ENCODE data around the gene UCHL3.

The UCHL3 gene

DNA sequence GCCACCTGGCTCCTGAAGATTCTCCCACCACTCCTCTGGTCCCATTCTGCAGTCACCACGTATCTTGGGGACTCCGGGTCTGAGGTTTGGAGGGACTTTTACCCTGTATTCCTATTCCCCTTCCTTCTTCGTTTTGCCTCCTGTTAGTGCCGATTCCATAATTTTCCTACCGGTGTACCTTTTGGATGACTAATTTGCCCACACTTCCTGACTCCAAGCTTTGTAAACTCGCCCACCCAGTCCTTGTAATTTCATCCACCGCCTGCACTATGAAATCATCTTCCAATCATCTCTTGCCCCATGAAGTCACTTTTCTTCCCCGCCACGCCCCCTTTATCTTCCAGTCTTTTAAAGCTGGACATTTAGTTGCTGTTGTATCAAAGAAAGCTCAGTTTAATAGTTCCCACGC is 572 bp downstream of the UCHL3 start:
- no peaks in the 10 kb centered on the region for H3K9me3 ChIP-seq (ENCODE audit: control insufficient read depth in 1 of 2, low read length in 2 of 2)
- no peak overlapping the region for H3K27ac ChIP-seq (ENCODE audit: low read depth, low read length)
- H3K4me3 ChIP-seq (ENCODE audit: low read depth in 1 of 2, low read length in 2 of 2), result peak overlapping the region; percentile 91 to 94
- peak overlapping the region; percentile 76 to 88 for H3K9ac ChIP-seq (ENCODE audit: low read depth in 1 of 2, low read length in 2 of 2)
- H3K36me3 ChIP-seq (ENCODE audit: control insufficient read depth in 1 of 2, insufficient read depth in 2 of 2, low read length in 2 of 2), result peaks cover 0 to 17% of the 10 kb centered on the region in 2 donors
- peaks cover 7 to 11% of the 10 kb centered on the region in 2 donors for H3K4me1 ChIP-seq (ENCODE audit: control insufficient read depth in 1 of 2, insufficient read depth in 2 of 2, low read length in 2 of 2)
- no peaks in the 10 kb centered on the region for H3K27me3 ChIP-seq (ENCODE audit: control insufficient read depth in 1 of 2, insufficient read depth in 2 of 2, low read length in 2 of 2)

DNA sequence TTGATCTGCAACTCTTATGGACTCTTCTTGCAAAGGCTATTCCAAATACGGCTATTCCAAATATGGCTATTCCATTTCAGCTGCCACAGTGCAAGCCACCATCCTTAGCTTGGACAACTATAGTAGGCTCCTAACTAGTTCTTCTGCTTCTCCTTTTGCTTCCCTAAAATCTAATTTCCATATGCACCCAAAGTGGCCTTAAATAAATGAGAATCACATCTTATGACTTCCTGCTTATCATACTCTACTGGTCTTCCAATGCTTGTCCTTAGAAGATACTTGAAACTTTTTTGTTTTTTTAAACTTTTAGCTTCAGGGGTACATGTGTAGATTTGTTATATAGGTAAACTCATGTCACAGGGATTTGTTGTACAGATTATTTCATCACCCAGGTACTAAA is 4.9 kb downstream of the UCHL3 start:
- Histone ChIP-seq H3K36me3 (ENCODE audit: control insufficient read depth in 1 of 2, insufficient read depth in 2 of 2, low read length in 2 of 2) (peaks cover 0 to 18% of the 10 kb centered on the region in 2 donors), H3K9me3 (ENCODE audit: control insufficient read depth in 1 of 2, low read length in 2 of 2) (no peaks in the 10 kb centered on the region), H3K27ac (ENCODE audit: low read depth, low read length) (no peak overlapping the region), H3K4me3 (ENCODE audit: low read depth in 1 of 2, low read length in 2 of 2) (no peak overlapping the region), H3K27me3 (ENCODE audit: control insufficient read depth in 1 of 2, insufficient read depth in 2 of 2, low read length in 2 of 2) (no peaks in the 10 kb centered on the region), H3K4me1 (ENCODE audit: control insufficient read depth in 1 of 2, insufficient read depth in 2 of 2, low read length in 2 of 2) (peaks cover 7 to 11% of the 10 kb centered on the region in 2 donors), H3K9ac (ENCODE audit: low read depth in 1 of 2, low read length in 2 of 2) (no peak overlapping the region)

DNA sequence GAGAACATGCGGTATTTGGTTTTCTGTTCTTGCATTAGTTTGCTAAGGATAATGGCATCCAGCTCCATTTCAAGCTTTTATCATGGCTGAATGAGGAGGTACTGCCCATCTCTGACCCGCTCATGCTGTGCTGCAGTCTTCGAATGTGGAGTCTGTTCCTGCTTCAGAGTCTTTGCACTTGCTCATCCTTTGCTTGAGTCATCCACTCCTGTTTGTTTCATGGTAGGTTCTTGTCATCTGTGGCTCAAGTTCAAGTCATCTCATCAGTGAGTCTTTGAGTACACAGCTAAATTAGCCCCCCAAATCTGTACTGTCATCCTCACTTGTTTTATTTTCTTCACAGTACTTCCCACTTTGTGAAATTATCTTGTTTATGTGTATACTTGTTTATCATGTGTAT is 5.4 kb downstream of the UCHL3 start:
- H3K36me3 ChIP-seq (ENCODE audit: control insufficient read depth in 1 of 2, insufficient read depth in 2 of 2, low read length in 2 of 2), result peaks cover 0 to 18% of the 10 kb centered on the region in 2 donors
- no peaks in the 10 kb centered on the region for H3K27me3 ChIP-seq (ENCODE audit: control insufficient read depth in 1 of 2, insufficient read depth in 2 of 2, low read length in 2 of 2)
- H3K9ac ChIP-seq (ENCODE audit: low read depth in 1 of 2, low read length in 2 of 2), result no peak overlapping the region
- H3K4me1 ChIP-seq (ENCODE audit: control insufficient read depth in 1 of 2, insufficient read depth in 2 of 2, low read length in 2 of 2), result peaks cover 7 to 11% of the 10 kb centered on the region in 2 donors
- H3K27ac ChIP-seq (ENCODE audit: low read depth, low read length), result no peak overlapping the region
- no peaks in the 10 kb centered on the region for H3K9me3 ChIP-seq (ENCODE audit: control insufficient read depth in 1 of 2, low read length in 2 of 2)
- no peak overlapping the region for H3K4me3 ChIP-seq (ENCODE audit: low read depth in 1 of 2, low read length in 2 of 2)

DNA sequence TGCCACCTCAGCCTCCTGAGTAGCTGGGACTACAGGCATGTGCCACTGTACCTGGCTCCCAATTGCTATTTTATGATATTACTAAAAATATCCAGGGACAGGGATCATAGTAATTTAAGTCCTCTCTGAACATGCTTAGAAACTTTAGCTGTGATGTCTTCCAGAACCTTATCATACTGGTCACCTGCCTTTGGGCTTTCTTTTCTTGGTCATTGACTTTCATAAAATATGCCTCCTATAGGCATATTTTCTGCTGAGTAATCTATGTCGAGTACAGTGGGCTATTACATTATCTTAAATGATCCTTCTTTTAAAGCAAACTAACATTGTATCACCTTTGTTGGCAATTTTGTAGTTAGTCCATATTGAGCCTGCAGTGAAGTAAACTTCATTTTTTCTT is 6.2 kb downstream of the UCHL3 start:
- Histone ChIP-seq H3K4me3 (ENCODE audit: low read depth in 1 of 2, low read length in 2 of 2) (no peak overlapping the region), H3K36me3 (ENCODE audit: control insufficient read depth in 1 of 2, insufficient read depth in 2 of 2, low read length in 2 of 2) (peaks cover 0 to 19% of the 10 kb centered on the region in 2 donors)

DNA sequence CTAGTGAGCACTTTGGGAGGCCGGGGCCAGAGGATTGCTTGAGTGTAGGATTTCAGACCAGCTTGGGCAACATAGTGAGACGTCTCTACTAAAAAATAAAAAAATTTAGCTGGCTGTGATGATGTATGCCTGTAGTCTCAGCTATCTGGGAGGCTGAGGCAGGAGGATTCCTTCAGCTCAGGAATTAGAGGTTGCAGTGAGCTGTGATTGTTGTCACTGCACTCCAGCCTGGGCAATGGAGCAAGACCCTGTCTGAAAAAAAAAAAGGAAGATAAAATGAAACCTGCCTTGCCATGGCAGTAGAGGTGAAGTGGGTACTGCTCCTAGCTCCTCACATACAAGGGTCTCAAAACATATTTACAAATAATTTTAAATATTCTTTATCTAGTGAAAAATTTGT is 7.4 kb downstream of the UCHL3 start:
- Histone ChIP-seq H3K9ac (ENCODE audit: low read depth in 1 of 2, low read length in 2 of 2) (no peak overlapping the region), H3K9me3 (ENCODE audit: control insufficient read depth in 1 of 2, low read length in 2 of 2) (no peaks in the 10 kb centered on the region)

More for the DNA sequence above, 6.2 kb downstream of the UCHL3 start:
- Histone ChIP-seq H3K9me3 (ENCODE audit: control insufficient read depth in 1 of 2, low read length in 2 of 2) (no peaks in the 10 kb centered on the region), H3K27me3 (ENCODE audit: control insufficient read depth in 1 of 2, insufficient read depth in 2 of 2, low read length in 2 of 2) (no peaks in the 10 kb centered on the region), H3K4me1 (ENCODE audit: control insufficient read depth in 1 of 2, insufficient read depth in 2 of 2, low read length in 2 of 2) (peaks cover 3 to 7% of the 10 kb centered on the region in 2 donors), H3K9ac (ENCODE audit: low read depth in 1 of 2, low read length in 2 of 2) (no peak overlapping the region), H3K27ac (ENCODE audit: low read depth, low read length) (no peak overlapping the region)

DNA sequence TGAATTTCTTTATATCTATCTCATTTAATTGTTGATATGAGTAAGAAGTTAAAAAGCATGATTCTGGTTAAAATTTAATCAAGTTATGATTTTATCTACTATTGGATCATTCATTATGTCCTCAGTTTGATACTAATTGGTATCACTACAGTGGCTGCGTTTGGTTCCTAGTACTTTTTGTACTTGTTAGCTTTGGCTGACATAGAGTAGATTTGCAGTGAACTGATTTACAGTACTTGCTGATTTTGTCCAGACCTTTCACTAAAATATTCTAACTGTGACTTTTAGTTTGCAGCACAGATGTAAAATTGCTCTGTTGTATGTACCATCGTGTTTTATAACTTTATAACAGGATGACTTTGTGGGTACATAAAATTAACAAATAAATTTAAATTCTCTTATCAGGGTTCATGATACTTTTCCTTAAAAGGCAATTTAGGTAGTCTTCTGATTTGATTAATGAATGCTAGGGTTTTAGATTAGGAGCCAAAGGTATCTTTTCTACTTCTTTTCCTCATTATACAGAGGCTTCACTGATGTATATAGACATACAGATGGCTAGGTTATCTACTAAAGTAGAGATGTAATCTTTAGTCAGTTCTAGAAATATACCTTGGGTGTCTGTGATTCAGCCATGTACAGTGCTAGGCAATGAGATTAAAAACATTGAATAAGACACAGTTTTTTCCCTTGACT is 8.7 kb downstream of the UCHL3 start:
- H3K27ac ChIP-seq (ENCODE audit: low read depth, low read length), result no peak overlapping the region

More for the DNA sequence above, 7.4 kb downstream of the UCHL3 start:
- Histone ChIP-seq H3K4me1 (ENCODE audit: control insufficient read depth in 1 of 2, insufficient read depth in 2 of 2, low read length in 2 of 2) (peaks cover 0 to 5% of the 10 kb centered on the region in 2 donors), H3K36me3 (ENCODE audit: control insufficient read depth in 1 of 2, insufficient read depth in 2 of 2, low read length in 2 of 2) (peaks cover 0 to 21% of the 10 kb centered on the region in 2 donors), H3K4me3 (ENCODE audit: low read depth in 1 of 2, low read length in 2 of 2) (no peak overlapping the region), H3K27me3 (ENCODE audit: control insufficient read depth in 1 of 2, insufficient read depth in 2 of 2, low read length in 2 of 2) (no peaks in the 10 kb centered on the region), H3K27ac (ENCODE audit: low read depth, low read length) (no peak overlapping the region)

DNA sequence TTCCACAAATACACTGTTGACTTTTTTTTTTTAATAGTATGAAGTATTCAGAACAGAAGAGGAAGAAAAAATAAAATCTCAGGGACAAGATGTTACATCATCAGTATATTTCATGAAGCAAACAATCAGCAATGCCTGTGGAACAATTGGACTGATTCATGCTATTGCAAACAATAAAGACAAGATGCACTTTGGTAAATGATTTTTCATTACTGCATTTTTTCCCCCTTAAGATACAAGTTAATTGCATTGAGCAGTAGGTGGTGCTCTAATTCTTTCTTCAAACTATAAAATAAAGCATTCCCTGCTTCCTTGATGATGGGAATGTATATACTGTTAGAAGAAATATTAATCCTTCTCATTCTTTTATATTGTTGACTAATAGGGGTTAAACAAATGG is 17.1 kb downstream of the UCHL3 start:
- Histone ChIP-seq H3K4me1 (ENCODE audit: control insufficient read depth in 1 of 2, insufficient read depth in 2 of 2, low read length in 2 of 2) (no peaks in the 10 kb centered on the region), H3K27me3 (ENCODE audit: control insufficient read depth in 1 of 2, insufficient read depth in 2 of 2, low read length in 2 of 2) (no peaks in the 10 kb centered on the region), H3K4me3 (ENCODE audit: low read depth in 1 of 2, low read length in 2 of 2) (no peak overlapping the region), H3K9me3 (ENCODE audit: control insufficient read depth in 1 of 2, low read length in 2 of 2) (no peaks in the 10 kb centered on the region), H3K9ac (ENCODE audit: low read depth in 1 of 2, low read length in 2 of 2) (no peak overlapping the region), H3K36me3 (ENCODE audit: control insufficient read depth in 1 of 2, insufficient read depth in 2 of 2, low read length in 2 of 2) (peaks cover 3 to 39% of the 10 kb centered on the region in 2 donors), H3K27ac (ENCODE audit: low read depth, low read length) (no peak overlapping the region)

More for the DNA sequence above, 8.7 kb downstream of the UCHL3 start:
- no peaks in the 10 kb centered on the region for H3K27me3 ChIP-seq (ENCODE audit: control insufficient read depth in 1 of 2, insufficient read depth in 2 of 2, low read length in 2 of 2)
- H3K4me3 ChIP-seq (ENCODE audit: low read depth in 1 of 2, low read length in 2 of 2), result no peak overlapping the region
- H3K36me3 ChIP-seq (ENCODE audit: control insufficient read depth in 1 of 2, insufficient read depth in 2 of 2, low read length in 2 of 2), result peaks cover 0 to 26% of the 10 kb centered on the region in 2 donors
- no peaks in the 10 kb centered on the region for H3K9me3 ChIP-seq (ENCODE audit: control insufficient read depth in 1 of 2, low read length in 2 of 2)
- no peaks in the 10 kb centered on the region for H3K4me1 ChIP-seq (ENCODE audit: control insufficient read depth in 1 of 2, insufficient read depth in 2 of 2, low read length in 2 of 2)
- no peak overlapping the region for H3K9ac ChIP-seq (ENCODE audit: low read depth in 1 of 2, low read length in 2 of 2)

DNA sequence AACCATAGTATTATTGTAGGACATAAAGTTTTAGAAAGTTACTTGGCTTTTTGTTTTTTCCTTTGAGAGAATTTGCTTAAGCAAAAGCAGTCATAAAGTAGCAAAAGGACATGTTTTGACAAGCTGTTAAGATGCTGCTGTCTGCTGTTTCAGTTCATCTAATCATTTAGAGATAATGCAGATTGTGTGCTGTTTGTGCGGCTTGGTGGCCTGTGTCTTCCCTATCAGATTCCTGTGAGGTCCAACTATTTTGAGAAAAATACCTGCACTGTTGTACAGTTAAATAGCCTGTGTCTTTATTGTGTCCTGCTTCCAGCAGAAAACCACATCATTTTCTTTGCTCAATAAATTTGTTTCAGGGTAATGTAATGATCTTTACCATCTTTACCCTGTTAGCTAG is 20.0 kb downstream of the UCHL3 start:
- Histone ChIP-seq H3K27me3 (ENCODE audit: control insufficient read depth in 1 of 2, insufficient read depth in 2 of 2, low read length in 2 of 2) (no peaks in the 10 kb centered on the region), H3K4me3 (ENCODE audit: low read depth in 1 of 2, low read length in 2 of 2) (no peak overlapping the region), H3K9ac (ENCODE audit: low read depth in 1 of 2, low read length in 2 of 2) (no peak overlapping the region), H3K4me1 (ENCODE audit: control insufficient read depth in 1 of 2, insufficient read depth in 2 of 2, low read length in 2 of 2) (no peaks in the 10 kb centered on the region), H3K27ac (ENCODE audit: low read depth, low read length) (no peak overlapping the region), H3K9me3 (ENCODE audit: control insufficient read depth in 1 of 2, low read length in 2 of 2) (no peaks in the 10 kb centered on the region), H3K36me3 (ENCODE audit: control insufficient read depth in 1 of 2, insufficient read depth in 2 of 2, low read length in 2 of 2) (peaks cover 14 to 39% of the 10 kb centered on the region in 2 donors)

DNA sequence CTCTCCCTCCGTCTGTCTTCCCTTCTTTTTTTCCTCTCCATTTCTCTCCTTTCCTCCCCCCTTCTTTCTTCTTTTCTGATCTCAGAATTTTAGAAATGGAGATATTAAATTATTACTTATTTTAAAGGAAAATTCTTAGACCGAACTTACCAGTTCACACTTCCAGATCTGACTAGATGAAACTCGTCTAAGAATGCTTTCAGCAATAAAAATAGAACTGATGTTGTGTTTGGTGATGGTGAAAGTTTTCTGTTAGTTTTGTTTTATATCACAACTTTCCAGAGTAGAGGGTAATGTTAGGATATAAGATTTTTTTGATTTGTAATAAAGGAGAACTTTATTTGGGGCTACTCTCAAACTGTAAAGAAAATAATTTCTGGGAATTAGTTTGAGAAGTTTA is 29.9 kb downstream of the UCHL3 start:
- Histone ChIP-seq H3K36me3 (ENCODE audit: control insufficient read depth in 1 of 2, insufficient read depth in 2 of 2, low read length in 2 of 2) (peaks cover 13 to 17% of the 10 kb centered on the region in 2 donors), H3K9ac (ENCODE audit: low read depth in 1 of 2, low read length in 2 of 2) (no peak overlapping the region), H3K4me1 (ENCODE audit: control insufficient read depth in 1 of 2, insufficient read depth in 2 of 2, low read length in 2 of 2) (no peaks in the 10 kb centered on the region), H3K27ac (ENCODE audit: low read depth, low read length) (no peak overlapping the region), H3K4me3 (ENCODE audit: low read depth in 1 of 2, low read length in 2 of 2) (no peak overlapping the region), H3K9me3 (ENCODE audit: control insufficient read depth in 1 of 2, low read length in 2 of 2) (peaks cover 3 to 11% of the 10 kb centered on the region in 2 donors), H3K27me3 (ENCODE audit: control insufficient read depth in 1 of 2, insufficient read depth in 2 of 2, low read length in 2 of 2) (no peaks in the 10 kb centered on the region)

DNA sequence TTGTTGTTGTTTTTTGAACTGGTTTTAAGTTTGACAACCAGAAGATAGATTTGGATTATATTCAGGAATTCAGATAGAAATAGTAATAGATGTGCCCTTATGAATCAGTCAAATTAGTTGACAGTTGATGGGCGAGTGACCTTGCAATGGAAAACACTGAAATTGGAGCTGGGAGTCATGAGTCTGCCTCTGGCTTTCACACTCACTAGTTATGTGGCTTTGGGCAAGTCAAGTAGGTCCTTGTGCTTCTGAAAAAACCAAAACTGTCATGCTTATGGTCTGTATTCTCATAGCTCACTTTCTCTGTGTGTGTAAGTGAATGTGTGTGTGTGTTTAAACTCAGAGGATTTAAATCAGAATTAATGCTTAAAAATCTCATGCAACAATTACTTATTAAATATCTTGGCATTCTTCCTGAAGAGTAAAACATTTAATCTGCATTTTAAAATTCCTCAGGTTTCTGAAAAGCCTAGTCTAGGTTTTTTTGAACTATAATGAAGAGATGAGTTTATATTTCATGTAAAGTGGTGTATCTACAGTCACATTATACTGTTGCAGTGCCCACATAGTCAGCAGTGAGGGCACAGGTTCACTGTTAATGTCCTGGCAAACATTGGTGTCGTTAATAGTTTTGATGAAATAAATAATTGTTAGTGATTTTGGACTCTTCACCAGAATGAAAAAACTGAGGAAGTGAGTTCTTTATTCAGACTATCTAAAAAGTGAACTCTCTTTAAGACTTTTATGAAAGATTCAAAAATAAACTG is 32.5 kb downstream of the UCHL3 start:
- Histone ChIP-seq H3K4me3 (ENCODE audit: low read depth in 1 of 2, low read length in 2 of 2) (no peak overlapping the region), H3K36me3 (ENCODE audit: control insufficient read depth in 1 of 2, insufficient read depth in 2 of 2, low read length in 2 of 2) (peaks cover 7 to 10% of the 10 kb centered on the region in 2 donors), H3K27ac (ENCODE audit: low read depth, low read length) (no peak overlapping the region), H3K27me3 (ENCODE audit: control insufficient read depth in 1 of 2, insufficient read depth in 2 of 2, low read length in 2 of 2) (no peaks in the 10 kb centered on the region), H3K4me1 (ENCODE audit: control insufficient read depth in 1 of 2, insufficient read depth in 2 of 2, low read length in 2 of 2) (no peaks in the 10 kb centered on the region), H3K9ac (ENCODE audit: low read depth in 1 of 2, low read length in 2 of 2) (no peak overlapping the region), H3K9me3 (ENCODE audit: control insufficient read depth in 1 of 2, low read length in 2 of 2) (peaks cover 6 to 18% of the 10 kb centered on the region in 2 donors)
